Mucosa of descending colon (tissue), 3 donors: ENCODE results near the gene TRIM47. TPM values are rescaled to one million over a fixed set of nuclear protein-coding genes. Genes with fewer than 3 reads are reported as not detected.

ENCODE experiments used
- ATAC-seq: fragments of 200-7000 bp; cut with Tn5 transposase; one replicate; pipeline ENCODE4 v1.9.1; 2020; ENCODE audit warnings: mild to moderate bottlenecking, moderate library complexity
- DNase-seq, 3 donors: peaks; one replicate each; pipeline ENCODE4 v3.0.0-alpha.2; 2020
- H3K36me3 ChIP-seq: fragments of 200-600 bp; one replicate; pipeline ENCODE4 v1.8.0; 2021; ENCODE audit warnings: low read depth, mild to moderate bottlenecking
- H3K4me1 ChIP-seq: fragments of 200-600 bp; one replicate; pipeline ENCODE4 v1.8.0; 2021; ENCODE audit warnings: low read depth, mild to moderate bottlenecking
- H3K4me3 ChIP-seq: fragments of 200-600 bp; one replicate; pipeline ENCODE4 v1.8.0; 2021; ENCODE audit warnings: mild to moderate bottlenecking
- H3K9me3 ChIP-seq: fragments of 200-600 bp; one replicate; pipeline ENCODE4 v1.8.0; 2021; ENCODE audit warnings: mild to moderate bottlenecking
- CTCF ChIP-seq: fragments of 200-600 bp; IDR thresholded peaks from one replicate; pipeline ENCODE4 v1.8.0; 2022; ENCODE audit warnings: antibody characterized with exemption, mild to moderate bottlenecking
- intact Hi-C, 2 donors: fragments of 100-400 bp; cut with DNase I in 1 of 2; cut with micrococcal nuclease in 1 of 2; formaldehyde crosslinking; loops; one replicate each; pipeline versions ENCODE4 v1.11.0 to v1.11.1; 2022; cut with DNase I, micrococcal nuclease
- total RNA-seq, 3 donors: library from RNA; stranded (reverse); fragmentation: NEBNext Ultra II Directional in 2 of 3; extraction: Animal tissue kit (Norgen Biotek cat#: 25700) in 2 of 3; gene quantifications; one replicate each; pipeline versions ENCODE4 v1.2.1 to v1.2.4, GENCODE V29; 2021 to 2023
- donor health status: DM: no; HTN: no; CAD: no; lungs with moderate emphysema.
- donor health status: DM: no; HTN: no; CAD: no.
- donor health status: DM: no; HTN: yes; CAD: no.

TRIM47 gene
- total RNA-seq, 3 donors from 2014 or later, result 44.5 to 77.4 (median 53.4) TPM

GRCh38 chr17:75881678-75882454 lies 3.5 kb upstream of the TRIM47 start:
- no peak for DNase-seq
- no peak for TF ChIP-seq CTCF
- Histone ChIP-seq H3K4me1 (peaks cover 5% of the 10 kb centered on the region), H3K4me3 (no peak overlapping the region), H3K9me3 (no peaks in the 10 kb centered on the region), H3K36me3 (no peaks in the 10 kb centered on the region)
- intact Hi-C loops, result no loop called here
- ATAC-seq, result no peak

- no peak for TF ChIP-seq CTCF
- ATAC-seq, result no peak
- no peak overlapping the region for H3K4me3 ChIP-seq
- intact Hi-C loops, result no loop called here
- H3K36me3 ChIP-seq, result no peaks in the 10 kb centered on the region
- H3K9me3 ChIP-seq, result no peaks in the 10 kb centered on the region
- H3K4me1 ChIP-seq, result peaks cover 21% of the 10 kb centered on the region
- DNase-seq, result no peak
These were observed 1.9 kb upstream of the TRIM47 start for GRCh38 chr17:75880266-75880665.

- intact Hi-C loops, result no loop called here
- peak; percentile 54 for TF ChIP-seq CTCF
- Histone ChIP-seq H3K36me3 (no peaks in the 10 kb centered on the region), H3K4me3 (peak overlapping the region; percentile 51), H3K4me1 (peaks cover 37% of the 10 kb centered on the region), H3K9me3 (no peaks in the 10 kb centered on the region)
- DNase-seq (peak; percentile 83 to 92 (median 90)), ATAC-seq (peak; percentile 72)
These were observed 618 bp downstream of the TRIM47 start for GRCh38 chr17:75877752-75878173.

- intact Hi-C loops, result no loop called here
- TF ChIP-seq CTCF, result no peak
- Histone ChIP-seq H3K4me3 (peak overlapping the region; percentile 51), H3K9me3 (no peaks in the 10 kb centered on the region), H3K36me3 (no peaks in the 10 kb centered on the region), H3K4me1 (peaks cover 42% of the 10 kb centered on the region)
- ATAC-seq, result peak; percentile 42
- DNase-seq, result peak; percentile 85 to 91 (median 88)
These were observed 1.2 kb downstream of the TRIM47 start for GRCh38 chr17:75876938-75877751.

GRCh38 chr17:75876190-75876937 lies 2.0 kb downstream of the TRIM47 start:
- intact Hi-C loops, result no loop called here
- ATAC-seq, result peak; percentile 69

More at GRCh38 chr17:75876190-75876937, 2.0 kb downstream of the TRIM47 start:
- H3K4me1 ChIP-seq, result peaks cover 42% of the 10 kb centered on the region
- H3K4me3 ChIP-seq, result no peak overlapping the region
- H3K9me3 ChIP-seq, result no peaks in the 10 kb centered on the region
- no peak for TF ChIP-seq CTCF
- H3K36me3 ChIP-seq, result no peaks in the 10 kb centered on the region
- DNase-seq, result peak; percentile 81 to 93 (median 87)
